GM21619 (cell line): ENCODE data around the gene SST.

Experiments
- ATAC-seq: cut with Tn5 transposase; IDR thresholded peaks from one replicate; pipeline ENCODE4 v1.9.1; 2021; ENCODE audit not compliant: unreplicated experiment

The SST gene

DNA sequence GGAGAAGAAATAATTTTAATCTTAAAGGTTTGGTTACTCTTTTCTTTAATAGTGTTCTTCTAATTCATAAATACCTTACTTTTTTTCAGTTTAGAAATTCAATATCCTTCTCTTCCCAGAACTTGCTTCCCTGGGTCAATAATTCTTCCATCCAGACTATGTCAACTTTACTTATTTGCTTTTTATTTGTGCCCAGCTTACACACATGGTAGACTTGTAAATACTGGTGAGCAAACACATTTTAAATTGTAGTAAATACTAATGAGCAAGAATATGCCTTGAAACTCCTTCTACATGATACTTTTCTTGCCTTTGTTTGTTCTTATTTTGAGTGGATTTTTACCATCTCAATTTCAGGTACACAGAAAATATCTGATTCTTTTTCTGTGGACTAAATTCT is 33.7 kb downstream of the SST start:
- ATAC-seq, result no peak

DNA sequence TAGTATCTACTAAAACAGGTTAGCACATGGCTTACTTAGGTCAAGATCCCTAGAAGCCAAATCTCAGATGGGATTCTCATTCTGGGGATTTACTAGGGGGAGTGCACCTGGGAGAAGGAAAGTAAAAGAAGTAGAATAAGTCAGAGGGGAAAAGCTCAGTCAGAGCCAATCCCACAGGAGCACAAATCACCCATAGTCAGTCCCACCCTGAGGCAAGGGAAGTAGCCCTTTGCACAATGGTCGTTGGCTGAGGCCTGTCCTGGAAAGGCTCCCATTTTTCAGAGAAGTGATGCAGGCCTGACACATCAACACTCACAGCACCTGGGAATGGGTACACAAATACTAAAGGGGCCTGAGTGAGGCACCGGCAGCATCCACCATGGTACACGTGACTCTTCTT is 39.8 kb downstream of the SST start:
- no peak for ATAC-seq

DNA sequence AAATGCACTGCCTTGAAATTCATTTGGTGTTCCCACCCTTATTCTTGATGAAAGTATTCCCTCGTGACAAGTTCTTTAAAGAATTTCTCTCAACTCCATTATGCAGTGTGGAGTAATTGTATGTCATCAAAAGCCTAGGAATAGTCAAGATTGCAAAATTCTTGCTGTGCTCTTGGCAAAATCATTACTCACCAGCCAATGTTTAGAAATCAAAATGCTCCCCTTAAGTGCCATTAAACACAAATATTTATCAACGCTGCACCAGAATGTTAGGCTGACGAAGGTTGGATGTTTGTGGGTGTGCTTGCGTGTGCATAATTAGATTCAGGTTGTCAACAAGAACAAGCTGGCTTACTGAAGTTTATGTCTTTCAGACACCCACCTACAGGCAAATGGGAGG is 40.5 kb downstream of the SST start:
- ATAC-seq, result no peak

DNA sequence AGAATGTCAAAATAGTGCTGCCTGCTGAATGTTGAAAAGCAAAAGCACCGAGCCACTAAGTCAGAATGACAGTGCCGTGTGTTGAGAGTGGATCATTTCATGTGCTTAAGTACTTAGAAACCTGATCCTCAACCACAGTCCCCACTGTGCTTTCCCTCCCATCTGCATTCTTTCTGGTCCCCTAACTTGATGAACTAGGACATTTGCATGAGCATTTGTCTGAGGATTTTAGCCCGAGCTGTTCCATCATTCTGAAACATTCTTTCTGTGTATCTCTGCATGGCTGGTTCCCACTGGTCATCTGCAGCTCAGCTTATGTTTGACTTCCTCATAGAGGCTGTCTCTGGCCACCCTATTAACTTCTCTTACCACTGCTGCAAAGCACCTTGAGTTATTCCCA is 42.0 kb downstream of the SST start:
- ATAC-seq, result no peak

DNA sequence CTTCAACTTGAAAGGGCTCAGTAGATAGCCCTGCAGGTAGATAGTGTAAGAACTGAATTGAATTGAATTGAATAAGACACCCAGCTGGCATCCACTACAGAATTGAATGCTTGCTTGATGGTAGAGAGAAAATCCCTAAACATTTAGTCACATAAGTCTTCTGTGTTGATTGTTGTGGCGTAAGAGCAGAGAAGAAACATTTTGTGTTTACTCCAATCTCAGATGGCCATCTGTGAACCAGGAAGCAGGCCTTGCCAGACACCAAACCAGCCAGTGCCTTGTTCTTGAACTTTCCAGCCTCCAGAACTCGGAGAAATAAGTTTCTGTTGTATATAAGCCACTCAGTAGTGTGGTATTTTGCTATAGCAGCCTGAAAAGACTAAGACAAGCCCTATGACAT is 43.6 kb downstream of the SST start:
- no peak for ATAC-seq

DNA sequence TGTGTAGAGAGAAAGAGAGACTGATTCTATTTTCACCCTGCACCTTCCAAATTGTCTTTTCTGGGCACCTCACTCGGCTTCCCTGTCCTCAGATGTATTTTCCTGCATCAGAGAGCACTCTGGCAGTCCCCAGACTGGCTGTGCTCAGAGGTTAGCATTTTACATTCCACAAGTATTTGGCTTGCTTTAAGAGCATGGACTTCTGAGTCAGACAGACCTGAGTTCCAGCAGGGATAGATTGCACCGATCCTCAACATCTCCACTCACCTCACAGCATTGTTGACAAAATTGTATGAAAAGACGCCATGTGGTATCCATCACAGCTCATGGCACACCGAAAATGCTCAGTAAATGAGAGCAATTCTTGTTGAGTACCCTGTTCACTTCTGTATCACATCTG is 45.6 kb downstream of the SST start:
- ATAC-seq, result no peak

DNA sequence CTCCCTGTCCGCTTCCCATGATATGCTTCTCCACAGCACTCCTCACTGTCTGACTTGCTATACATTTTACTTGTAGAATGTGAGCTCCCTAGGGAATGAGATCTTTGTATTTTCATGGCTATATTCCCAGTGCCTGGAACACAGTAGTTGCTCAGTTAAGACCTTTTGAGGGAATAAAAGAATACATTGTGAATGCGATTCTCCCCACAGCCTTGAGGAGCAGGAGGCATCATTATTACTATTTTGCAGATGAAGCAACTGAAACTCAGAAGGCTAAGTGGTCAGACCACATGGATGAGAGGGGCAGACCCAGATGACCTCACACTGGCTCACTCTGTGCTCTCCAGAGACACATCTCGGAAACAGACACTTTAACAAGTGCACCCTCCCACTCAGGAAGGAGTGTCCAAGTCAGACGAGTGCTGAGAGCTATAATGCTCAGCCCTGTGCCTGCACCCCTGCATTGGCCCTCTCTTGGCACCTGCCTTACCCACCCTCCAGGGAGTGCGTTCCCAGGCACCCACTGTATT is 46.8 kb downstream of the SST start:
- ATAC-seq, result no peak

DNA sequence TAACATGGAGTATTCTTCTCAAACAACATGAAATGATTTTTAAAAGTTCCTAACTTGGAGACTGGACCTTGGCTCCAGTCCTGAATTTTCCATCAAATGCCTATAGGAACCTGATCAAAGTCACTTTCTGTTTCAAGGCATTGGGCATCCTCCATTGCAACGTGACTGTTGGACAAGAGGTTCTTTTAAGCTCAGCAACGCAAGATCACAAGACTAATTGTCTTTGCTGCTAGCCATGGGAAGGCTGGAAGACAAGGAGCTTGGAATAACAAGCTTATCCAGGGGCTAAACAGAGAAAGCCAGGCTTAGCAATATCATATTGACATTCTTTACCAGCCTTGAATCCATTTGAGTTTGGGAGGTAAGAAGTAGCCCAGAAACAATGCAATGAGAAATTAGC is 48.3 kb downstream of the SST start:
- no peak for ATAC-seq

DNA sequence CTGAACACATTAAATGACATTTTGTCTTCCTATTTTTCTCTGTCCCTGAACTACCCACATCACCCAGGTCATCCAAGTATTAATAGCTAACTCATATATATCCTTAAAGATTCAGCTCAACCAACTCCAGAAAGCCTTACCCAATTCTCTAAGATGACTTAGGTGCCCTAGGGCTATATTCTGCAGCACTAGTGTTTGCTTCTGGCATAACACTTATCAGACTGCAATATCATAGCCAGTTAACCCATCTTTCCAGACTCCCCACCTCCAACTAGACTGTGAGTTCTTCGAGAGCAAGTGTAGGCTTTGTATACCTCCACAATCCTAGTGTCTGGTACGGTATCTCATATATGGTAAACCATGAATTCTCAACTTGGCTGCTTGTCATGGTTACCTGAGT is 50.7 kb downstream of the SST start:
- no peak for ATAC-seq
